Measurements from ENCODE around the gene AGPAT4.

DNA sequence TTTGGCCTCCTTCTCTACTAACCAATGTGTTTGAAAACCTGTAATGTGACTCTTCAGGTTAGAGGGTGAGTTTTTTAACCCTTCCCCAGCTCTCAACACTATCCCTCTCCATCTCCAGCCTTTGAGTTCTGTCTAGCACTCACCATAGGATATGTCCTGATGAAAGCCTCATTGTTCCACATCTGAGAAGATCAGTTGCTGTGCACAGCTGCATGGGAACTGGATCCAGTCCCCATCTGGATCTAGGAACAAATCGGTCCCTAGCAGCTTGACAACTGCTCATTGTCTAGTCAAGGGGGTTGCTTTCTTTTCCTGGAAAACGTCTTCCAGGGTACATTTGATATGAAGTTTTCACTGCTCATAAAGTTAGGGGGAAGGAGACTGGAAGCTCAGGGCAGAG lies 45.4 kb upstream of the AGPAT4 start:
- TF ChIP-seq, protein P1, sequence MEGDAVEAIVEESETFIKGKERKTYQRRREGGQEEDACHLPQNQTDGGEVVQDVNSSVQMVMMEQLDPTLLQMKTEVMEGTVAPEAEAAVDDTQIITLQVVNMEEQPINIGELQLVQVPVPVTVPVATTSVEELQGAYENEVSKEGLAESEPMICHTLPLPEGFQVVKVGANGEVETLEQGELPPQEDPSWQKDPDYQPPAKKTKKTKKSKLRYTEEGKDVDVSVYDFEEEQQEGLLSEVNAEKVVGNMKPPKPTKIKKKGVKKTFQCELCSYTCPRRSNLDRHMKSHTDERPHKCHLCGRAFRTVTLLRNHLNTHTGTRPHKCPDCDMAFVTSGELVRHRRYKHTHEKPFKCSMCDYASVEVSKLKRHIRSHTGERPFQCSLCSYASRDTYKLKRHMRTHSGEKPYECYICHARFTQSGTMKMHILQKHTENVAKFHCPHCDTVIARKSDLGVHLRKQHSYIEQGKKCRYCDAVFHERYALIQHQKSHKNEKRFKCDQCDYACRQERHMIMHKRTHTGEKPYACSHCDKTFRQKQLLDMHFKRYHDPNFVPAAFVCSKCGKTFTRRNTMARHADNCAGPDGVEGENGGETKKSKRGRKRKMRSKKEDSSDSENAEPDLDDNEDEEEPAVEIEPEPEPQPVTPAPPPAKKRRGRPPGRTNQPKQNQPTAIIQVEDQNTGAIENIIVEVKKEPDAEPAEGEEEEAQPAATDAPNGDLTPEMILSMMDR (IDR thresholded peaks at IDR 0.05): no peak
- TF ChIP-seq POLR2A (IDR thresholded peaks at IDR 0.05): no peak

Measured in breast epithelium (tissue), 3 donors.